ENCODE results near the gene PTPRM.

Gene PTPRM

DNA sequence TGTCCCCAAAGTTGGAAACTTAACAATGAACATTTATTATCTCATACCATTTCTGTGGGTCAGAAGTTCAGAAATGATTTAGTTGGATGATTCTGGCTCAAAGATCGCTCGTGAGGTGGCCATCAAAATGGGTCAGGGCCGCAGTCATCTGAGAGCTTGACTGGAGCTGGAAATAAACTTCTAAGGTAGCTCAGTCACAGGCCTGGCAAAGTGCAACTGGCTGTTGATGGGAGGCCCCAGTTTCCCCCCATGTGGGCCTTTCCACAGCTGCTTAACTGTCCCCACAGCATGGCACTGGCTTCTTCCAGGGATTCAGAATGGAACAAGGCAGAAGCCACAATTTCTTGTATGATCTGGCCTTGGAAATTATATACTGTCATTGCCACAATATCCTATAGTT, 842.0 kb downstream of the PTPRM start:
- H3K4me3 ChIP-seq (ENCODE audit: insufficient read depth, low read length, poor library complexity, severe bottlenecking): no peak overlapping the region
- no peaks in the 10 kb centered on the region for H3K36me3 ChIP-seq (ENCODE audit: low read length)
- no peaks in the 10 kb centered on the region for H3K9me2 ChIP-seq (replicated peaks; ENCODE audit: insufficient read depth, low read length)
- no peaks in the 10 kb centered on the region for H4K20me1 ChIP-seq (ENCODE audit: low read depth, low read length)
- H3K79me2 ChIP-seq (ENCODE audit: insufficient read depth, low read length): no peaks in the 10 kb centered on the region
- no peaks in the 10 kb centered on the region for H3F3A ChIP-seq (ENCODE audit: insufficient read depth)
- TF ChIP-seq, protein P1, sequence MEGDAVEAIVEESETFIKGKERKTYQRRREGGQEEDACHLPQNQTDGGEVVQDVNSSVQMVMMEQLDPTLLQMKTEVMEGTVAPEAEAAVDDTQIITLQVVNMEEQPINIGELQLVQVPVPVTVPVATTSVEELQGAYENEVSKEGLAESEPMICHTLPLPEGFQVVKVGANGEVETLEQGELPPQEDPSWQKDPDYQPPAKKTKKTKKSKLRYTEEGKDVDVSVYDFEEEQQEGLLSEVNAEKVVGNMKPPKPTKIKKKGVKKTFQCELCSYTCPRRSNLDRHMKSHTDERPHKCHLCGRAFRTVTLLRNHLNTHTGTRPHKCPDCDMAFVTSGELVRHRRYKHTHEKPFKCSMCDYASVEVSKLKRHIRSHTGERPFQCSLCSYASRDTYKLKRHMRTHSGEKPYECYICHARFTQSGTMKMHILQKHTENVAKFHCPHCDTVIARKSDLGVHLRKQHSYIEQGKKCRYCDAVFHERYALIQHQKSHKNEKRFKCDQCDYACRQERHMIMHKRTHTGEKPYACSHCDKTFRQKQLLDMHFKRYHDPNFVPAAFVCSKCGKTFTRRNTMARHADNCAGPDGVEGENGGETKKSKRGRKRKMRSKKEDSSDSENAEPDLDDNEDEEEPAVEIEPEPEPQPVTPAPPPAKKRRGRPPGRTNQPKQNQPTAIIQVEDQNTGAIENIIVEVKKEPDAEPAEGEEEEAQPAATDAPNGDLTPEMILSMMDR (IDR thresholded peaks at IDR 0.05; ENCODE audit: insufficient read depth, low read length, poor library complexity, severe bottlenecking): no peak
- TF ChIP-seq EZH2phosphoT487 (conservative IDR thresholded peaks at IDR 0.05; ENCODE audit: low read length): no peak
- H3K27ac ChIP-seq (ENCODE audit: low read depth, low read length): no peak overlapping the region
- H3K9me3 ChIP-seq (ENCODE audit: insufficient read depth, low read length): peaks cover 4% of the 10 kb centered on the region; the same call in 1 of the 2 replicates
- no peak overlapping the region for H3K9ac ChIP-seq (ENCODE audit: low read length)
- H3K27me3 ChIP-seq (ENCODE audit: low read length): no peaks in the 10 kb centered on the region
- no peak overlapping the region for H3K4me2 ChIP-seq (ENCODE audit: low read depth, low read length, poor library complexity, severe bottlenecking)
- no peak overlapping the region for H2AFZ ChIP-seq (ENCODE audit: low read depth, low read length, severe bottlenecking)

DNA sequence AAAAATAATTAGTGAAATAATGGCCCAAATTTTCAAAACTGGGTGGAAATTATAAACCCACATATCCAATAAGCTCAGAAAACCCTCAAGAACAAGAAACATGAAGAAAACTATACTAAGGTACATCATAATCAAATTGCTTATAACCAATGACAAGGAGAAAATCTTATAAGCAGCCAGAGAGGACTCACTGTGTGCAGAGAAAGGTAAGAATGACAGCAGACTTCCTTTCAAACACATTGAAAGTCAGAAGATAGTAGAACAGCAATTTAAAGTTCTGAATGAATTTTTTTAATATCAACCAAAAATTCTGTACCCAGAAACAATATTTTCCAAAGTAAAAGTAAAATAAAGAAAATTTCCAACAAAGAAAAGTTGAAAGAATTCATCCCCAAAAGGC, 844.4 kb downstream of the PTPRM start:
- H4K20me1 ChIP-seq (ENCODE audit: low read depth, low read length): no peaks in the 10 kb centered on the region
- no peaks in the 10 kb centered on the region for H3K36me3 ChIP-seq (ENCODE audit: low read length)
- no peaks in the 10 kb centered on the region for H3K79me2 ChIP-seq (ENCODE audit: insufficient read depth, low read length)
- H3K9ac ChIP-seq (ENCODE audit: low read length): no peak overlapping the region
- H3K4me2 ChIP-seq (ENCODE audit: low read depth, low read length, poor library complexity, severe bottlenecking): no peak overlapping the region
- no peaks in the 10 kb centered on the region for H3F3A ChIP-seq (ENCODE audit: insufficient read depth)
- peaks cover 4% of the 10 kb centered on the region; the same call in 1 of the 2 replicates for H3K9me3 ChIP-seq (ENCODE audit: insufficient read depth, low read length)
- no peaks in the 10 kb centered on the region for H3K27me3 ChIP-seq (ENCODE audit: low read length)
- H3K4me3 ChIP-seq (ENCODE audit: insufficient read depth, low read length, poor library complexity, severe bottlenecking): no peak overlapping the region
- no peaks in the 10 kb centered on the region for H3K9me2 ChIP-seq (replicated peaks; ENCODE audit: insufficient read depth, low read length)
- no peak overlapping the region for H2AFZ ChIP-seq (ENCODE audit: low read depth, low read length, severe bottlenecking)
- no peak overlapping the region for H3K27ac ChIP-seq (ENCODE audit: low read depth, low read length)
- TF ChIP-seq, protein P1 (IDR thresholded peaks at IDR 0.05; ENCODE audit: insufficient read depth, low read length, poor library complexity, severe bottlenecking): no peak
- no peak for TF ChIP-seq EZH2phosphoT487 (conservative IDR thresholded peaks at IDR 0.05; ENCODE audit: low read length)

DNA sequence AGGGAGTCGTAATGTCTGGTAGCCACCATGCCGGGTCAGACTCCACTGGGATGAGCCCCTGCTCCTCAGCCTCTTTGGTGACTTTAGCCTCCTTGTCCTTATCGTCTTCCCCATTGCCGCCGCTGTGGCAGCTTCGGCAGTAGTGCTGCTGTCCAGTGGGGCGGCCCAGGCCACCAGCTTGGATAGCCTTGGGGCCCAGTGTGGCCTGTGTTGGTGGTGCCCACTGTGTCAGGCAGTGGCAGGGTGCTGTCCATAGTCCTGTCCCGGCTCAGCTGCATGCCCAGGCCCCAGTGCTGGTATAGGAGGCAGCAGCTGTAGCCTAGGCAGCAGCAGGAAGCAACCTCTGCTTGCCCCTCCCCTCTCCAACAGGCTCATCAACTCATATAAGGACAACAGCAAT, 845.0 kb downstream of the PTPRM start:
- H3K36me3 ChIP-seq (ENCODE audit: low read length): no peaks in the 10 kb centered on the region
- TF ChIP-seq, protein P1 (IDR thresholded peaks at IDR 0.05; ENCODE audit: insufficient read depth, low read length, poor library complexity, severe bottlenecking): no peak
- TF ChIP-seq EZH2phosphoT487 (conservative IDR thresholded peaks at IDR 0.05; ENCODE audit: low read length): no peak
- no peaks in the 10 kb centered on the region for H3K9me2 ChIP-seq (replicated peaks; ENCODE audit: insufficient read depth, low read length)
- H3K4me3 ChIP-seq (ENCODE audit: insufficient read depth, low read length, poor library complexity, severe bottlenecking): no peak overlapping the region
- no peaks in the 10 kb centered on the region for H4K20me1 ChIP-seq (ENCODE audit: low read depth, low read length)
- no peak overlapping the region for H3K27ac ChIP-seq (ENCODE audit: low read depth, low read length)
- H3F3A ChIP-seq (ENCODE audit: insufficient read depth): no peaks in the 10 kb centered on the region
- no peaks in the 10 kb centered on the region for H3K79me2 ChIP-seq (ENCODE audit: insufficient read depth, low read length)
- no peaks in the 10 kb centered on the region for H3K27me3 ChIP-seq (ENCODE audit: low read length)
- no peak overlapping the region for H2AFZ ChIP-seq (ENCODE audit: low read depth, low read length, severe bottlenecking)
- H3K4me2 ChIP-seq (ENCODE audit: low read depth, low read length, poor library complexity, severe bottlenecking): no peak overlapping the region
- no peak overlapping the region for H3K9ac ChIP-seq (ENCODE audit: low read length)
- peaks cover 4% of the 10 kb centered on the region; the same call in 1 of the 2 replicates for H3K9me3 ChIP-seq (ENCODE audit: insufficient read depth, low read length)

Measured in SU-DHL-6 (cell line).